HG02852 (cell line): Measurements from ENCODE around the gene COPZ1.

Experiments
- ATAC-seq: cut with Tn5 transposase; IDR thresholded peaks from one replicate; pipeline ENCODE4 v1.9.1; 2021; ENCODE audit warnings: mild to moderate bottlenecking, moderate library complexity; ENCODE audit not compliant: unreplicated experiment

COPZ1 gene

GRCh38 chr12:54357506-54358190 is 32.7 kb downstream of the COPZ1 start:
- no peak for ATAC-seq

GRCh38 chr12:54358191-54358944 is 33.4 kb downstream of the COPZ1 start:
- ATAC-seq = no peak

- peak; percentile 99 for ATAC-seq
Observed at GRCh38 chr12:54358945-54359761, 34.2 kb downstream of the COPZ1 start.

GRCh38 chr12:54359762-54360351 is 34.9 kb downstream of the COPZ1 start:
- ATAC-seq = no peak

- no peak for ATAC-seq
Observed at GRCh38 chr12:54360717-54361456, 36.0 kb downstream of the COPZ1 start.

DNA sequence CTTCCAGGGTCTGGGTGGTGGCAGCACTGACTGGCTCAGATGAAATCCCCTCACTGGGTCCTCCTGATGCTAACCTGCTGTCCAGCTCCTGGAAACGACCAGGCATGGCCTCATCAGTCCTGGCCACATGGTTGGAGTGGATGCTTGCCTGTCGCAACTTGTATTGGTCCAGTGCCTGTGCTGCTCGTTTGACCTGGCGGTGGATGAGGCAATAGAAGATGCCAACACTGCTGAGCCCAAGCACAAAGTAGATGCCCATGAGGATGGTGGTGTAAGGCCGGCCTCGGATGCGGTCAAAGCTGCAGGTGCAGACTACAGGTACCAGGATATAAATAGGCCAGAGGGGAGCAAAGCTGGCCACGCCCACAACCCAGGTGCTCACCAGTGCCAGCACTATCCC is 38.1 kb downstream of the COPZ1 start:
- ATAC-seq = no peak

DNA sequence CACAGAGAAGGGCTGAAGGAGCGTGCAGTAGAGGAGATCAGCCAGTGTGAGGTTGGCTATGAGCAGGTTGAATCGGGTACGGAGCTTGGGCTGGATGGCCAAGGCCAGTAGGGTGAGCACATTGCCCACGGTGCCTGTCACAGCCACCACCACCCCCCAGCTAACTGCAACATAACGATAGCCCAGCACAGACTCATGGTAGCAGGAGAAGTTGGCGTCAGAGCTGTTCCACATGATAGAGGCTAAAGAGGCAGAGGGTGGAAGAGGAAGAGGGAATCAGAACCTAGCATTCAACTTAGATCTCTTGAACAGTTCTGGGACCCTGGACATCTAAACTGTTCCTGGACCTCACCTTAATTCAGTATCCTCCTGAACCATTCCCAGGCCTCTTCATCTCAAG is 38.7 kb downstream of the COPZ1 start:
- no peak for ATAC-seq

DNA sequence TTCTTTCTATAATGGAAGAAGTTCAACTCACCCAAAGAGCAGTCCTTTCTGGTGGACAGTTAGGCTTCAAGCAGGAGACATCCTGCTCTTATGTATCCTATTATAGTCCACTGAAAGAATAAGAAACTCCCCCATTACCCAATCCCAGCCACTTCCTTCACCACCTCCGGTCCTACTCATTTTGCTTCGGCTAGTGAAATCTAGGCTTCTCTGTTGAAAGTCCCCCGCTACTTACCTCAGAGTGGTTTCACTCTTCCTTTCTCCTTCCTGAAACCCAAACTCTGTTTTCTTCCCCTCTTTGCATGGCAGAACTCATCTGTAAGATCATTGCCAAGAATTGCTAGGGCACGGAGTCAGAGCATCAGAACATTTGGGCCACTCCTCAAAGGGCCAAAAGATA is 39.5 kb downstream of the COPZ1 start, which contains the start of gene GPR84:
Gene GPR84 (minus strand): TSS at position 74 of the 400 bp plus-strand sequence. CDS start 635 bp downstream, outside the sequence.
- ATAC-seq = peak; percentile 55

GRCh38 chr12:54368025-54368708 is 43.2 kb downstream of the COPZ1 start:
- ATAC-seq = peak; percentile 5

GRCh38 chr12:54368709-54369596 is 44.0 kb downstream of the COPZ1 start:
- ATAC-seq = peak; percentile 81

DNA sequence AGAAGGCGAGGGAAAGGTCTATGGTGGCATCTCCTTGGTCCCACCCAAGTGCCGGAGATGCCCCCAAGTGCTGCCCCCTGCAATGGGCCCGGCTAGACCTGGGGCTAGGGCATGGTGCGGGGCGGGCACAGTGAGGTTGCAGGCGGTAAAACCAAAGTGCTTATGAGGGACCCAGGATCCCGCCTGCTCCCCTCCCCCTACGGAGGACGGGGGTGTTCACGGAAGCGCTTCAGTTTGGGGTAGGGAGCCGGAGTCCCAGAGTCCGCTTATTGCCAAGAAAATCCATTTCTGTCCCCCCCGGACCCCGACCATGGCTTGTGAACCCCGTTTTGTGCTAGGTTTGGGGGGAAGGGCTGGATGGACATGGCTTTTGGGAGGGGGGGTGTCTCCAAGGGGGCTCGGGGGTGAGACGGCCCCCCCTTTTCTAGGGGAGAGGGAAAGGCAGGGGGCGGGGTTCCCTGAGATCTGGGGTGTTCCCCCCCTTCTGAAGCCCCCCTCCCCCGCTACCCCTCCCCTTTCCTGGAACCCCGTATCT is 44.7 kb downstream of the COPZ1 start:
- ATAC-seq = no peak

- no peak for ATAC-seq
Observed at GRCh38 chr12:54370171-54370730, 45.3 kb downstream of the COPZ1 start.

- no peak for ATAC-seq
Observed at GRCh38 chr12:54371328-54372112, 46.6 kb downstream of the COPZ1 start.

DNA sequence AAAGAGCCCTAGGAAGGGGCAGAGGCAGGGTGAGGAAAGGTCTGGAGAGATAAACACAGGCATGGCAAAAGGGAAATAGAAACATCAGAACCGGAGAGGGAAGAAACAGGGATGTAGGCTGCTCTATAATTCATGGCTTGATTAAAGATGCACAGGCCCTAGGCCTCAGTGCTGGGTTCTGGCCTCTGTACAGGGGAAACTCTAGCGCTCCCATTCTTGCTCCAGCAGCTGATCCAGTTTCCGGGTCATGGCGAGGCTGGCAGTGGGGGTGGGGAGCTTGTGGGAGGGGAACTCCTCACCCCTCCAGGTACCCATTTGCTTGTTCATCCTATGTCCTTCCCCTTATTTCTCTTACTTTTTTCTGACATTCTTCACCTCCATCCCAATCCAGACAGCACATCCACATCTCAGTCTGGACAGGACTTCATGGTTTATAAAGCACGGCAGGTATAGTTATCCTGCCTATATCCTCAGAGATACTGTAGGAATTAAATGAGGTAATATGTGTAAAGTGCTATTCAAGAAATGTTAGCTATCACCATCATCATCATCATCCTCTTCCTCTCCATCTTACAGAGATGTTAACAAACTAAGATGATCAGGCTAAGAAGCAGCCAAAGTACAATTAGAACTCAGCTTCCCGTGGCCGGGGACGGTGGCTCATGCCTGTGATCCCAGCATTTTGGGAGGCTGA is 47.3 kb downstream of the COPZ1 start:
- ATAC-seq = no peak

DNA sequence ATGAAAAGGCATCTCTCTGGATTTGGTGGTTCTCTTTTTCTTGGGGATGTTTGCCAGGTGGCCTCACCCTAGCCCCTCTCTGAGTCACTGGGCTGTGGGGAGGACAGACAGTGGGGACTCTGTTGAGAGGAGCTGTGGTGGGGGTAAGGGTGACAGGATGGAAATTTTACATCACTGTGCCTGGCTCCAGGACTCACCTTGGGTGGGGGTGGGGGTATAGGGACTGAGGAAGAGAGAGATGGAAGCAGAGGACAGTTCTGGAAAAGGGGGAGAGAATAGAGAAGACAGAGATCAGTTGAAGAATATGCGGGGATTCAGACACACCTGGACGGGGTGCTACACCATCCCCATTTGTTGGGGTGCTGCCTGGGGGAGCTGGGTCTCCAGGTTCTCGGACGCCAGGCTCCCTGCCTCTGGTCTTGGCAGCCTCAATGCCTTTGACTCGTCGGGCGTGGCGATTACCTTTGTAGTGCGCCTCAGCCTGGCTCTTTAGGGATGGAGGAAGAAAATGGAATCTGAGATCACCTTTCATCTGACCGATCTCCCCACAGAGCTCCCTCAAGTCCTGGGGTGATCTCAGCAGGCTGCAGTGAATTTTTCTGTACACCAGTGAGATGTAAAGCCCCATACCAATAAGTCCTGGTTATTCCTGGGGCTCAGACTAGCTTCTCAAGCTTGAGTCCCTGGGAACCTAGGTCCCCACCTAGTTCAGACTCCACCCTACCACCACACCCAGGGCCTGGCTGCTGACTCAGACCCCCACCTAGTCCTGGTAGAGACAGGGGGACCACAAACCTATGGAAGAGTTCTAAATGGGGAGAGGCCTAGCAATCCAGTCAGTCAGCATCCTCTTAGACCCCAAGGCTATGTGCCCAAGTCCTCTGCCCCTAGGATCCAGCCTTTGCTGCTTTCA is 49.0 kb downstream of the COPZ1 start:
- no peak for ATAC-seq
